Suprapubic skin (tissue), 3 donors: ENCODE data around the gene EVI5L.

ENCODE experiments used
- EP300 ChIP-seq: sonication (generic); formaldehyde crosslinking; IDR thresholded peaks from one replicate; pipeline ENCODE4 v1.6.1; 2017; ENCODE audit warnings: antibody characterized with exemption
- TF ChIP-seq, protein P1 (sequence below), 2 donors: fragments of 200-600 bp in 1 of 2; fragments of 450-650 bp in 1 of 2; sonication (generic) in 1 of 2; IDR thresholded peaks; one replicate each; pipeline ENCODE4 v1.5.1; 2016 to 2019; ENCODE audit warnings: antibody characterized with exemption in 2 of 2, mild to moderate bottlenecking in 1 of 2, moderate library complexity in 1 of 2

DNA sequence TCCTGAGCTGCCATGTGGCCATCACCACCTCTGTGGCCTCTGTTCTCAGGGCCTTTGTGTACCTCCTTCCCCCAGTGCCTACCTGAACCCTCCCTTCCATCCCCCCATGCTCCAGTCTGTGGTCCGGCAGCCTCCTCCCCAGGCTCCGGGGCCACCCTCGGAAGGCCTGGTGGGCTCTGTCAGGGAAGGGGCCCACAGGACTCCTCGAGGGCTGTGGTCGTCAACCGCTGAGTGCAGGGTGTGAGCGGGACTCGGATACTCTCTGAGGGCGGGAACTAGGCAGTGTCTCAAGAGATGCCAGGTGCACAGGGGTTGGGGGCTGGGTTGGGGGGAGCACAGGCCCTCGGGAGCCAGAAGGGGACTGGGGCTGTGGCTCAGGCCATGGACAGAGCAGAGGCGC, 77.5 kb downstream of the EVI5L start:
- TF ChIP-seq, protein P1, sequence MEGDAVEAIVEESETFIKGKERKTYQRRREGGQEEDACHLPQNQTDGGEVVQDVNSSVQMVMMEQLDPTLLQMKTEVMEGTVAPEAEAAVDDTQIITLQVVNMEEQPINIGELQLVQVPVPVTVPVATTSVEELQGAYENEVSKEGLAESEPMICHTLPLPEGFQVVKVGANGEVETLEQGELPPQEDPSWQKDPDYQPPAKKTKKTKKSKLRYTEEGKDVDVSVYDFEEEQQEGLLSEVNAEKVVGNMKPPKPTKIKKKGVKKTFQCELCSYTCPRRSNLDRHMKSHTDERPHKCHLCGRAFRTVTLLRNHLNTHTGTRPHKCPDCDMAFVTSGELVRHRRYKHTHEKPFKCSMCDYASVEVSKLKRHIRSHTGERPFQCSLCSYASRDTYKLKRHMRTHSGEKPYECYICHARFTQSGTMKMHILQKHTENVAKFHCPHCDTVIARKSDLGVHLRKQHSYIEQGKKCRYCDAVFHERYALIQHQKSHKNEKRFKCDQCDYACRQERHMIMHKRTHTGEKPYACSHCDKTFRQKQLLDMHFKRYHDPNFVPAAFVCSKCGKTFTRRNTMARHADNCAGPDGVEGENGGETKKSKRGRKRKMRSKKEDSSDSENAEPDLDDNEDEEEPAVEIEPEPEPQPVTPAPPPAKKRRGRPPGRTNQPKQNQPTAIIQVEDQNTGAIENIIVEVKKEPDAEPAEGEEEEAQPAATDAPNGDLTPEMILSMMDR (IDR thresholded peaks at IDR 0.05) = no peak
- TF ChIP-seq EP300 = no peak
